Measurements from ENCODE around the gene RCAN2. TPM values are rescaled to one million over a fixed set of nuclear protein-coding genes. Genes with fewer than 3 reads are reported as not detected.

RCAN2 gene
- total RNA-seq, 1 experiment from 2014 or later: 0.86 TPM

Other genes starting within 250 kb of the RCAN2 start
- 0.13 TPM in 1 of 2 replicates, not detected in the other for gene CYP39A1, start 161.4 kb upstream of the RCAN2 start, total RNA-seq (2014; rRNA removed)
- 0.58 and 2.1 TPM in 2 replicates for gene SLC25A27, start 161.5 kb upstream of the RCAN2 start, total RNA-seq (2014; rRNA removed)
- gene TDRD6, start 196.4 kb upstream of the RCAN2 start, total RNA-seq (2014; rRNA removed): not detected in 2 replicates
- not detected in 2 replicates for gene PLA2G7, start 243.9 kb upstream of the RCAN2 start, total RNA-seq (2014; rRNA removed)

Data from LHCN-M2 (cell line).